ENCODE data around the gene CHI3L1. TPM values are rescaled to one million over a fixed set of nuclear protein-coding genes. Genes with fewer than 3 reads are reported as not detected.
A peak's percentile ranks its signal among the peaks of the same experiment; 100 is the strongest.

The CHI3L1 gene
- polyA plus RNA-seq, 1 of the 3 experiments (the other 2 are of a cell fraction) = not detected

DNA sequence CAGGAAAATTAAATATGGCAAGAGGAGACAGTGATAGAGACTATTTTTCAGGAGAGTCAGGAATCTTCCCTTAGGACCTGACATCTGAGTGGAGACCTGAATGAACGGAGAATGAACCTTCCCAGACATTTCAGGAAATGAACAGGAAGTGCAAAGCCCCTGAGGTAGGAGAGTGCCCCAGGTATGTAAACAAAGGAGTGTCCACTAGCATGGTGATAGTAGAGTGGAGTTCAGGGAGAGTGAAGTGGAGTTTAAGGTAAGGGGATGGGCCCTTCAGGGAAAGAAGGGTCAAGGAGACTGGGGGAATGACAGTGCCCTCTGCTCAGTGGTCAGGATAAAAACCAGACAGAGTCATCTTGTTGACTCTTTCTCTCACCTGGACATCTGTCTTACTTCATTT lies 30.2 kb downstream of the CHI3L1 start (continued):
- TF ChIP-seq FOSL2 (IDR thresholded peaks at IDR 0.05; ENCODE audit: borderline replicate concordance, low read depth) = no peak

DNA sequence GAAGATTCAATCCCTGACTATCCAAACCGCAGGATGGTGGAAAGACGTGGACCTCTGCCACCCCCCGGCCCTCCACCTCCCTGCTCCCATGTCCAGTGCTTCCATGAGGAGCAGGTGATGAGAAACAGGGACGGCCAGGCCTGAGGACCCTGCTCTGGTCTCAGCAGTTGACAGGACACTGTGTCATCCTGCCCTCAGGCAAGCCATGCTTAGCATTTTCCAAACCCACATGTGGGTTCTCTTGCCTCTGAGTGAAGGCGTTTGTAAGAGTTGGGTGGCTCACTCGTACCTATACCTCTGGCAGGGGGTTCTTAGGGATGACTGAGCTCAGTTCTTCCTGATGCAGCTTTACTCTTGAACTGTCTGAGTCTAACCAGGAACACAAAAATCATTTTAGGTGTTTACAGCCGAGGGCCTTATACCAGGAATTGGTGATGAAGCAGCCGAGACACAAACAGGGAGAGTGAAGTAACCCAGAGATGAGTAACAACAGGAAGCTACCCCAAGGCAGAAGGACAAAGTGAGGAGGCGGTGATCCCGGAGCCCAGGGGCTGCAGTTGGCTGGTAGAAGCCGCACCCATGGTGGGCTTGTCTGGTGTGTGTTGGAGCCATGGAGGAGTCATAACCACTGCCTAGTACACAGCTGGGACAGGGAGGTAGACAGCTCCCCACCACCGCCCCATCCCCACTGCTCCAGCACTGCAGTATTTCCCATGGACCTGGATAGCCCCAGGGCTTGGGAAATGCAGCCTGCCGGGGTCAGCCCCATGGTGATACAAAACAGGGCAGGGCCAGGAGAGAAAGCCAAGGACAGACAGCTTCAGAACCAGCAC lies 32.3 kb downstream of the CHI3L1 start:
- Histone ChIP-seq H3K9me2 (no peaks in the 10 kb centered on the region), H4K20me1 (ENCODE audit: insufficient read depth) (no peaks in the 10 kb centered on the region), H3K9ac (no peak overlapping the region), H3K4me2 (peak overlapping the region; percentile 43), H3K27me3 (ENCODE audit: insufficient read depth) (no peaks in the 10 kb centered on the region), H3K27ac (ENCODE audit: low read depth in 2 of 2, low read length in 1 of 2) (peak overlapping the region; percentile 44 to 48), H3K4me1 (ENCODE audit: control insufficient read depth in 1 of 2, insufficient read depth in 2 of 2, low read depth in 1 of 2, low read length in 1 of 2) (peaks cover 28 to 38% of the 10 kb centered on the region in 2 experiments), H3F3A (replicated peaks; ENCODE audit: insufficient read depth) (no peaks in the 10 kb centered on the region), H3K9me3 (no peaks in the 10 kb centered on the region), H2AFZ (ENCODE audit: low read depth) (peak overlapping the region; percentile 65), H3K4me3 (ENCODE audit: low read depth in 2 of 2, low read length in 1 of 2) (no peak overlapping the region), H3K36me3 (replicated peaks in 1 of 2; ENCODE audit: control insufficient read depth in 1 of 2, insufficient read depth in 2 of 2, low read length in 1 of 2) (no peaks in the 10 kb centered on the region), H3K79me2 (ENCODE audit: insufficient read depth) (no peaks in the 10 kb centered on the region)
- POLR2A ChIA-PET = no interaction called here
- CTCF ChIA-PET = interaction anchor here (1.0 to 3.1 kb wide), 7 partner anchors 18 to 115 kb away, joined by 3 to 19 read pairs (median 5); partner anchors contain the start of gene ADORA1
- peak; percentile 24; the same call in 1 of the 2 replicates for TF ChIP-seq TCF12 (IDR thresholded peaks at IDR 0.05)
- no peak for TF ChIP-seq JUND (IDR thresholded peaks at IDR 0.05)
- TF ChIP-seq FOXJ3 (CRISPR knock-in tag; IDR thresholded peaks at IDR 0.05) = no peak
- TF ChIP-seq CHD2 (IDR thresholded peaks at IDR 0.05; ENCODE audit: low read length, partially characterized antibody) = no peak
- TF ChIP-seq, protein P1, sequence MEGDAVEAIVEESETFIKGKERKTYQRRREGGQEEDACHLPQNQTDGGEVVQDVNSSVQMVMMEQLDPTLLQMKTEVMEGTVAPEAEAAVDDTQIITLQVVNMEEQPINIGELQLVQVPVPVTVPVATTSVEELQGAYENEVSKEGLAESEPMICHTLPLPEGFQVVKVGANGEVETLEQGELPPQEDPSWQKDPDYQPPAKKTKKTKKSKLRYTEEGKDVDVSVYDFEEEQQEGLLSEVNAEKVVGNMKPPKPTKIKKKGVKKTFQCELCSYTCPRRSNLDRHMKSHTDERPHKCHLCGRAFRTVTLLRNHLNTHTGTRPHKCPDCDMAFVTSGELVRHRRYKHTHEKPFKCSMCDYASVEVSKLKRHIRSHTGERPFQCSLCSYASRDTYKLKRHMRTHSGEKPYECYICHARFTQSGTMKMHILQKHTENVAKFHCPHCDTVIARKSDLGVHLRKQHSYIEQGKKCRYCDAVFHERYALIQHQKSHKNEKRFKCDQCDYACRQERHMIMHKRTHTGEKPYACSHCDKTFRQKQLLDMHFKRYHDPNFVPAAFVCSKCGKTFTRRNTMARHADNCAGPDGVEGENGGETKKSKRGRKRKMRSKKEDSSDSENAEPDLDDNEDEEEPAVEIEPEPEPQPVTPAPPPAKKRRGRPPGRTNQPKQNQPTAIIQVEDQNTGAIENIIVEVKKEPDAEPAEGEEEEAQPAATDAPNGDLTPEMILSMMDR (IDR thresholded peaks at IDR 0.05) = no peak
- no peak for TF ChIP-seq ELF1 (IDR thresholded peaks at IDR 0.05)
- TF ChIP-seq, protein P2, sequence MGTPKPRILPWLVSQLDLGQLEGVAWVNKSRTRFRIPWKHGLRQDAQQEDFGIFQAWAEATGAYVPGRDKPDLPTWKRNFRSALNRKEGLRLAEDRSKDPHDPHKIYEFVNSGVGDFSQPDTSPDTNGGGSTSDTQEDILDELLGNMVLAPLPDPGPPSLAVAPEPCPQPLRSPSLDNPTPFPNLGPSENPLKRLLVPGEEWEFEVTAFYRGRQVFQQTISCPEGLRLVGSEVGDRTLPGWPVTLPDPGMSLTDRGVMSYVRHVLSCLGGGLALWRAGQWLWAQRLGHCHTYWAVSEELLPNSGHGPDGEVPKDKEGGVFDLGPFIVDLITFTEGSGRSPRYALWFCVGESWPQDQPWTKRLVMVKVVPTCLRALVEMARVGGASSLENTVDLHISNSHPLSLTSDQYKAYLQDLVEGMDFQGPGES (IDR thresholded peaks at IDR 0.05; ENCODE audit: low read depth, low read length) = no peak
- TF ChIP-seq SIN3A (IDR thresholded peaks at IDR 0.05; ENCODE audit: borderline replicate concordance, low read depth, low read length) = no peak
- TF ChIP-seq, protein P3, sequence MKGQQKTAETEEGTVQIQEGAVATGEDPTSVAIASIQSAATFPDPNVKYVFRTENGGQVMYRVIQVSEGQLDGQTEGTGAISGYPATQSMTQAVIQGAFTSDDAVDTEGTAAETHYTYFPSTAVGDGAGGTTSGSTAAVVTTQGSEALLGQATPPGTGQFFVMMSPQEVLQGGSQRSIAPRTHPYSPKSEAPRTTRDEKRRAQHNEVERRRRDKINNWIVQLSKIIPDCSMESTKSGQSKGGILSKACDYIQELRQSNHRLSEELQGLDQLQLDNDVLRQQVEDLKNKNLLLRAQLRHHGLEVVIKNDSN (IDR thresholded peaks at IDR 0.05; ENCODE audit: borderline replicate concordance, low read depth) = no peak
- peak; percentile 41; the same call in 1 of the 2 replicates for TF ChIP-seq MXI1 (IDR thresholded peaks at IDR 0.05; ENCODE audit: low read depth, low read length)
- TF ChIP-seq, protein P4, sequence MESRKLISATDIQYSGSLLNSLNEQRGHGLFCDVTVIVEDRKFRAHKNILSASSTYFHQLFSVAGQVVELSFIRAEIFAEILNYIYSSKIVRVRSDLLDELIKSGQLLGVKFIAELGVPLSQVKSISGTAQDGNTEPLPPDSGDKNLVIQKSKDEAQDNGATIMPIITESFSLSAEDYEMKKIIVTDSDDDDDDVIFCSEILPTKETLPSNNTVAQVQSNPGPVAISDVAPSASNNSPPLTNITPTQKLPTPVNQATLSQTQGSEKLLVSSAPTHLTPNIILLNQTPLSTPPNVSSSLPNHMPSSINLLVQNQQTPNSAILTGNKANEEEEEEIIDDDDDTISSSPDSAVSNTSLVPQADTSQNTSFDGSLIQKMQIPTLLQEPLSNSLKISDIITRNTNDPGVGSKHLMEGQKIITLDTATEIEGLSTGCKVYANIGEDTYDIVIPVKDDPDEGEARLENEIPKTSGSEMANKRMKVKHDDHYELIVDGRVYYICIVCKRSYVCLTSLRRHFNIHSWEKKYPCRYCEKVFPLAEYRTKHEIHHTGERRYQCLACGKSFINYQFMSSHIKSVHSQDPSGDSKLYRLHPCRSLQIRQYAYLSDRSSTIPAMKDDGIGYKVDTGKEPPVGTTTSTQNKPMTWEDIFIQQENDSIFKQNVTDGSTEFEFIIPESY (IDR thresholded peaks at IDR 0.05; ENCODE audit: borderline replicate concordance, low read depth) = no peak
- TF ChIP-seq, protein P5, sequence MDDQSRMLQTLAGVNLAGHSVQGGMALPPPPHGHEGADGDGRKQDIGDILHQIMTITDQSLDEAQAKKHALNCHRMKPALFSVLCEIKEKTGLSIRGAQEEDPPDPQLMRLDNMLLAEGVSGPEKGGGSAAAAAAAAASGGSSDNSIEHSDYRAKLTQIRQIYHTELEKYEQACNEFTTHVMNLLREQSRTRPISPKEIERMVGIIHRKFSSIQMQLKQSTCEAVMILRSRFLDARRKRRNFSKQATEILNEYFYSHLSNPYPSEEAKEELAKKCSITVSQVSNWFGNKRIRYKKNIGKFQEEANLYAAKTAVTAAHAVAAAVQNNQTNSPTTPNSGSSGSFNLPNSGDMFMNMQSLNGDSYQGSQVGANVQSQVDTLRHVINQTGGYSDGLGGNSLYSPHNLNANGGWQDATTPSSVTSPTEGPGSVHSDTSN (IDR thresholded peaks at IDR 0.05) = no peak
- peak; percentile 3 to 27; a peak in 2 of 4 replicates for TF ChIP-seq EP300 (IDR thresholded peaks at IDR 0.05; ENCODE audit: borderline replicate concordance in 1 of 2, low read depth in 1 of 2, low read length in 1 of 2)
- peak; percentile 55 for DNase-seq
- WGBS (ENCODE audit: low lambda C conversion rate) = 30% methylated on average over 11 of the region's 13 CpGs

Data from SK-N-SH (cell line).